GM23338 (cell line): ENCODE results near the gene PDE4D. TPM values are rescaled to one million over a fixed set of nuclear protein-coding genes. Genes with fewer than 3 reads are reported as not detected.

Experiments
- ATAC-seq: fragments of 200-7000 bp; cut with Tn5 transposase; 3 replicates; pipeline ENCODE4 v1.9.1; 2020
- DNase-seq: peaks from one replicate; pipeline ENCODE4 v3.0.0-alpha.2; 2015; ENCODE audit warnings: low spot score
- H2AFZ ChIP-seq: fragments of 200-600 bp; sonication (generic); 2 replicates; pipeline ENCODE4 v1.8.0; 2016; ENCODE audit warnings: antibody characterized with exemption, mild to moderate bottlenecking, moderate library complexity
- H3F3A ChIP-seq: fragments of 200-600 bp; sonication (generic); replicated peaks from 2 replicates; pipeline ENCODE4 v1.8.0; 2017; ENCODE audit warnings: antibody characterized with exemption, mixed run types, low read depth
- H3K27ac ChIP-seq: fragments of 200-600 bp; sonication (generic); 2 replicates; pipeline ENCODE4 v1.6.1; 2016; ENCODE audit warnings: low read depth
- H3K27me3 ChIP-seq: fragments of 200-600 bp; sonication (generic); 2 replicates; pipeline ENCODE4 v1.8.0; 2016; ENCODE audit warnings: mild to moderate bottlenecking, mixed run types, moderate library complexity; ENCODE audit not compliant: insufficient read depth
- H3K36me3 ChIP-seq: fragments of 200-600 bp; sonication (generic); 2 replicates; pipeline ENCODE4 v1.8.0; 2016; ENCODE audit warnings: mild to moderate bottlenecking; ENCODE audit not compliant: insufficient read depth
- H3K4me1 ChIP-seq: fragments of 200-600 bp; sonication (generic); 2 replicates; pipeline ENCODE4 v1.8.0; 2016; ENCODE audit warnings: mild to moderate bottlenecking, moderate library complexity; ENCODE audit not compliant: insufficient read depth
- H3K4me2 ChIP-seq: fragments of 200-600 bp; sonication (generic); 2 replicates; pipeline ENCODE4 v1.7.1; 2017; ENCODE audit warnings: mixed run types
- H3K4me3 ChIP-seq: fragments of 200-600 bp; sonication (generic); 2 replicates; pipeline ENCODE4 v1.6.1; 2016; ENCODE audit warnings: mixed run types
- H3K79me2 ChIP-seq: fragments of 200-600 bp; sonication (generic); replicated peaks from 2 replicates; pipeline ENCODE4 v1.8.0; 2017; ENCODE audit warnings: mild to moderate bottlenecking; ENCODE audit not compliant: insufficient read depth
- H3K9me2 ChIP-seq: fragments of 200-600 bp; sonication (generic); 2 replicates; pipeline ENCODE4 v1.8.0; 2017; ENCODE audit not compliant: insufficient read depth
- H4K20me1 ChIP-seq: fragments of 200-600 bp; sonication (generic); replicated peaks from 2 replicates; pipeline ENCODE4 v1.8.0; 2017; ENCODE audit warnings: mild to moderate bottlenecking; ENCODE audit not compliant: insufficient read depth
- H3K27ac Mint-ChIP-seq: 2 replicates; pipeline ENCODE4 v1.8.0; 2020; ENCODE audit warnings: inconsistent platforms, mild to moderate bottlenecking, moderate library complexity, mixed read lengths
- H3K27me3 Mint-ChIP-seq: 3 replicates; pipeline ENCODE4 v1.8.0; 2022; ENCODE audit warnings: low read depth, mild to moderate bottlenecking, moderate library complexity, mixed read lengths, inconsistent platforms; ENCODE audit not compliant: insufficient read depth, poor library complexity
- H3K36me3 Mint-ChIP-seq: 3 replicates; pipeline ENCODE4 v1.8.0; 2021; ENCODE audit warnings: low read depth, mild to moderate bottlenecking, inconsistent platforms, moderate library complexity, mixed read lengths
- H3K4me1 Mint-ChIP-seq: 3 replicates; pipeline ENCODE4 v1.8.0; 2020; ENCODE audit warnings: mild to moderate bottlenecking, inconsistent platforms, mixed read lengths
- H3K4me3 Mint-ChIP-seq: 3 replicates; pipeline ENCODE4 v1.8.0; 2021; ENCODE audit warnings: moderate library complexity, mild to moderate bottlenecking, inconsistent platforms, mixed read lengths
- H3K9me3 Mint-ChIP-seq: 3 replicates; pipeline ENCODE4 v1.8.0; 2020; ENCODE audit warnings: moderate library complexity, mild to moderate bottlenecking, inconsistent platforms, mixed read lengths
- EZH2 ChIP-seq: fragments of 200-600 bp; sonication (generic); IDR thresholded peaks from one replicate; pipeline ENCODE4 v1.8.0; 2017; ENCODE audit warnings: antibody characterized with exemption, mild to moderate bottlenecking, low read depth; ENCODE audit not compliant: unreplicated experiment
- EZH2phosphoT487 ChIP-seq: fragments of 200-600 bp; sonication (generic); IDR thresholded peaks from one replicate; pipeline ENCODE4 v1.8.1; 2018; ENCODE audit warnings: antibody characterized with exemption; ENCODE audit not compliant: unreplicated experiment
- NANOG ChIP-seq: IDR thresholded peaks from 2 replicates; pipeline ENCODE4 v1.6.1; 2016; ENCODE audit warnings: antibody characterized with exemption, borderline replicate concordance
- POLR2AphosphoS5 ChIP-seq: IDR thresholded peaks from 2 replicates; pipeline ENCODE4 v1.6.1; 2016; ENCODE audit warnings: antibody characterized with exemption, low read depth
- ZNF114 ChIP-seq: fragments of 250-450 bp; sonication (Bioruptor Pico); IDR thresholded peaks from 2 replicates; pipeline ENCODE4 v1.5.0; 2020; ENCODE audit warnings: mild to moderate bottlenecking, moderate library complexity
- ZNF331 ChIP-seq: fragments of 250-450 bp; sonication (Bioruptor Pico); IDR thresholded peaks from 2 replicates; pipeline ENCODE4 v1.5.0; 2020; ENCODE audit warnings: low read depth, mild to moderate bottlenecking, moderate library complexity
- polyA plus RNA-seq: library from polyadenylated mRNA; unstranded; fragments of >200 nt; fragmentation: Nextera tagmentation; extraction: Ambion mirVana; gene quantifications from 2 replicates; pipeline ENCODE4 v1.2.1, GENCODE V29; 2016
- total RNA-seq: library from RNA; depleted of rRNA; stranded (reverse); fragments of >200 nt; shearing (Covaris generic); gene quantifications from 2 replicates; pipeline ENCODE4 v1.2.3, GENCODE V29; 2014
- TF ChIP-seq, protein P1 (sequence below): IDR thresholded peaks from one replicate; pipeline ENCODE4 v1.6.1; 2018; ENCODE audit warnings: antibody characterized with exemption; ENCODE audit not compliant: unreplicated experiment
- TF ChIP-seq, protein P2 (sequence below): fragments of 250-450 bp; sonication (Bioruptor Pico); IDR thresholded peaks from 2 replicates; pipeline ENCODE4 v1.5.0; 2020; ENCODE audit warnings: mild to moderate bottlenecking, moderate library complexity

The PDE4D gene
- total and polyA plus RNA-seq, 2 experiments from 2014 or later: 2.1 to 4.7 TPM

DNA sequence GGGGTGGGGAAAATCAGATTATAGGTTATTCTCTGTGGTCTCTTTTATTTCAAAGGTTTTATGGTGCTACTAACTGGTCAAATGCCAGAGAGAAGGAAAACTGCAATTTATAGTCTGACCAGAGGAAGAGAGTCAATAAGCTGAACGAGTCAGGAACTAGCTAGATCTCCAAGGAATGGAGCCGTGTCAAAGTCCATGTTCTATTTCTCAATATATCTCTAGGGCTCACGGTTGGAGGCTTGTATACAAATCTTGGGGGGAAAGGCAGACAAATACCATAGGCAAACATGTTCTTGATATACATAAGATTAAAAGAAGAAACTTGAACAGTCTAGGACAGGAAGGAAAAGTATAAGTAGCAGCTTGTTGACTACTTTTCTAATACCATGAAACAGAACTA, 627.1 kb downstream of the PDE4D start:
- no peak for ATAC-seq
- no peaks in the 10 kb centered on the region for H3K27me3 ChIP-seq
- Mint-ChIP-seq H3K4me3 (no peak overlapping the region), H3K9me3 (no peaks in the 10 kb centered on the region), H3K4me1 (peaks cover 7% of the 10 kb centered on the region; the same call in 2 of the 3 replicates), H3K27ac (no peak overlapping the region), H3K36me3 (no peaks in the 10 kb centered on the region), H3K27me3 (peaks cover 1% of the 10 kb centered on the region)
- no peak overlapping the region for H3K4me2 ChIP-seq
- H3K36me3 ChIP-seq: no peaks in the 10 kb centered on the region
- no peaks in the 10 kb centered on the region for H4K20me1 ChIP-seq
- no peaks in the 10 kb centered on the region for H3K4me1 ChIP-seq
- H3K9me2 ChIP-seq: no peaks in the 10 kb centered on the region
- no peak overlapping the region for H3K27ac ChIP-seq
- no peaks in the 10 kb centered on the region for H3F3A ChIP-seq
- H2AFZ ChIP-seq: no peak overlapping the region
- TF ChIP-seq ZNF114 (CRISPR knock-in tag): no peak
- TF ChIP-seq NANOG: no peak
- no peak for TF ChIP-seq ZNF331
- no peak for TF ChIP-seq POLR2AphosphoS5
- TF ChIP-seq EZH2phosphoT487: no peak
- TF ChIP-seq EZH2: no peak
- TF ChIP-seq, protein P1, sequence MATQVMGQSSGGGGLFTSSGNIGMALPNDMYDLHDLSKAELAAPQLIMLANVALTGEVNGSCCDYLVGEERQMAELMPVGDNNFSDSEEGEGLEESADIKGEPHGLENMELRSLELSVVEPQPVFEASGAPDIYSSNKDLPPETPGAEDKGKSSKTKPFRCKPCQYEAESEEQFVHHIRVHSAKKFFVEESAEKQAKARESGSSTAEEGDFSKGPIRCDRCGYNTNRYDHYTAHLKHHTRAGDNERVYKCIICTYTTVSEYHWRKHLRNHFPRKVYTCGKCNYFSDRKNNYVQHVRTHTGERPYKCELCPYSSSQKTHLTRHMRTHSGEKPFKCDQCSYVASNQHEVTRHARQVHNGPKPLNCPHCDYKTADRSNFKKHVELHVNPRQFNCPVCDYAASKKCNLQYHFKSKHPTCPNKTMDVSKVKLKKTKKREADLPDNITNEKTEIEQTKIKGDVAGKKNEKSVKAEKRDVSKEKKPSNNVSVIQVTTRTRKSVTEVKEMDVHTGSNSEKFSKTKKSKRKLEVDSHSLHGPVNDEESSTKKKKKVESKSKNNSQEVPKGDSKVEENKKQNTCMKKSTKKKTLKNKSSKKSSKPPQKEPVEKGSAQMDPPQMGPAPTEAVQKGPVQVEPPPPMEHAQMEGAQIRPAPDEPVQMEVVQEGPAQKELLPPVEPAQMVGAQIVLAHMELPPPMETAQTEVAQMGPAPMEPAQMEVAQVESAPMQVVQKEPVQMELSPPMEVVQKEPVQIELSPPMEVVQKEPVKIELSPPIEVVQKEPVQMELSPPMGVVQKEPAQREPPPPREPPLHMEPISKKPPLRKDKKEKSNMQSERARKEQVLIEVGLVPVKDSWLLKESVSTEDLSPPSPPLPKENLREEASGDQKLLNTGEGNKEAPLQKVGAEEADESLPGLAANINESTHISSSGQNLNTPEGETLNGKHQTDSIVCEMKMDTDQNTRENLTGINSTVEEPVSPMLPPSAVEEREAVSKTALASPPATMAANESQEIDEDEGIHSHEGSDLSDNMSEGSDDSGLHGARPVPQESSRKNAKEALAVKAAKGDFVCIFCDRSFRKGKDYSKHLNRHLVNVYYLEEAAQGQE: no peak
- TF ChIP-seq, protein P2, sequence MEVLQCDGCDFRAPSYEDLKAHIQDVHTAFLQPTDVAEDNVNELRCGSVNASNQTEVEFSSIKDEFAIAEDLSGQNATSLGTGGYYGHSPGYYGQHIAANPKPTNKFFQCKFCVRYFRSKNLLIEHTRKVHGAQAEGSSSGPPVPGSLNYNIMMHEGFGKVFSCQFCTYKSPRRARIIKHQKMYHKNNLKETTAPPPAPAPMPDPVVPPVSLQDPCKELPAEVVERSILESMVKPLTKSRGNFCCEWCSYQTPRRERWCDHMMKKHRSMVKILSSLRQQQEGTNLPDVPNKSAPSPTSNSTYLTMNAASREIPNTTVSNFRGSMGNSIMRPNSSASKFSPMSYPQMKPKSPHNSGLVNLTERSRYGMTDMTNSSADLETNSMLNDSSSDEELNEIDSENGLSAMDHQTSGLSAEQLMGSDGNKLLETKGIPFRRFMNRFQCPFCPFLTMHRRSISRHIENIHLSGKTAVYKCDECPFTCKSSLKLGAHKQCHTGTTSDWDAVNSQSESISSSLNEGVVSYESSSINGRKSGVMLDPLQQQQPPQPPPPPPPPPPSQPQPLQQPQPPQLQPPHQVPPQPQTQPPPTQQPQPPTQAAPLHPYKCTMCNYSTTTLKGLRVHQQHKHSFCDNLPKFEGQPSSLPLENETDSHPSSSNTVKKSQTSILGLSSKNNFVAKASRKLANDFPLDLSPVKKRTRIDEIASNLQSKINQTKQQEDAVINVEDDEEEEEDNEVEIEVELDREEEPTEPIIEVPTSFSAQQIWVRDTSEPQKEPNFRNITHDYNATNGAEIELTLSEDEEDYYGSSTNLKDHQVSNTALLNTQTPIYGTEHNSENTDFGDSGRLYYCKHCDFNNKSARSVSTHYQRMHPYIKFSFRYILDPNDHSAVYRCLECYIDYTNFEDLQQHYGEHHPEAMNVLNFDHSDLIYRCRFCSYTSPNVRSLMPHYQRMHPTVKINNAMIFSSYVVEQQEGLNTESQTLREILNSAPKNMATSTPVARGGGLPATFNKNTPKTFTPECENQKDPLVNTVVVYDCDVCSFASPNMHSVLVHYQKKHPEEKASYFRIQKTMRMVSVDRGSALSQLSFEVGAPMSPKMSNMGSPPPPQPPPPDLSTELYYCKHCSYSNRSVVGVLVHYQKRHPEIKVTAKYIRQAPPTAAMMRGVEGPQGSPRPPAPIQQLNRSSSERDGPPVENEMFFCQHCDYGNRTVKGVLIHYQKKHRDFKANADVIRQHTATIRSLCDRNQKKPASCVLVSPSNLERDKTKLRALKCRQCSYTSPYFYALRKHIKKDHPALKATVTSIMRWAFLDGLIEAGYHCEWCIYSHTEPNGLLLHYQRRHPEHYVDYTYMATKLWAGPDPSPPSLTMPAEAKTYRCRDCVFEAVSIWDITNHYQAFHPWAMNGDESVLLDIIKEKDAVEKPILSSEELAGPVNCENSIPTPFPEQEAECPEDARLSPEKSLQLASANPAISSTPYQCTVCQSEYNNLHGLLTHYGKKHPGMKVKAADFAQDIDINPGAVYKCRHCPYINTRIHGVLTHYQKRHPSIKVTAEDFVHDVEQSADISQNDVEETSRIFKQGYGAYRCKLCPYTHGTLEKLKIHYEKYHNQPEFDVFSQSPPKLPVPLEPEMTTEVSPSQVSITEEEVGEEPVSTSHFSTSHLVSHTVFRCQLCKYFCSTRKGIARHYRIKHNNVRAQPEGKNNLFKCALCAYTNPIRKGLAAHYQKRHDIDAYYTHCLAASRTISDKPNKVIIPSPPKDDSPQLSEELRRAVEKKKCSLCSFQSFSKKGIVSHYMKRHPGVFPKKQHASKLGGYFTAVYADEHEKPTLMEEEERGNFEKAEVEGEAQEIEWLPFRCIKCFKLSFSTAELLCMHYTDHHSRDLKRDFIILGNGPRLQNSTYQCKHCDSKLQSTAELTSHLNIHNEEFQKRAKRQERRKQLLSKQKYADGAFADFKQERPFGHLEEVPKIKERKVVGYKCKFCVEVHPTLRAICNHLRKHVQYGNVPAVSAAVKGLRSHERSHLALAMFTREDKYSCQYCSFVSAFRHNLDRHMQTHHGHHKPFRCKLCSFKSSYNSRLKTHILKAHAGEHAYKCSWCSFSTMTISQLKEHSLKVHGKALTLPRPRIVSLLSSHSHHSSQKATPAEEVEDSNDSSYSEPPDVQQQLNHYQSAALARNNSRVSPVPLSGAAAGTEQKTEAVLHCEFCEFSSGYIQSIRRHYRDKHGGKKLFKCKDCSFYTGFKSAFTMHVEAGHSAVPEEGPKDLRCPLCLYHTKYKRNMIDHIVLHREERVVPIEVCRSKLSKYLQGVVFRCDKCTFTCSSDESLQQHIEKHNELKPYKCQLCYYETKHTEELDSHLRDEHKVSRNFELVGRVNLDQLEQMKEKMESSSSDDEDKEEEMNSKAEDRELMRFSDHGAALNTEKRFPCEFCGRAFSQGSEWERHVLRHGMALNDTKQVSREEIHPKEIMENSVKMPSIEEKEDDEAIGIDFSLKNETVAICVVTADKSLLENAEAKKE (CRISPR knock-in tag): no peak
- no peak overlapping the region for H3K4me3 ChIP-seq
- H3K79me2 ChIP-seq: no peaks in the 10 kb centered on the region
- DNase-seq: no peak
